ENCODE measurements around the gene POLA1. TPM values are rescaled to one million over a fixed set of nuclear protein-coding genes. Genes with fewer than 3 reads are reported as not detected.
"Not testable (repeated sequence)": the region's sequence is repeated elsewhere in the genome, so short reads cannot be mapped to it uniquely, and the experiment has no call there.

The POLA1 gene
- total and polyA plus RNA-seq, 3 donors from 2014 or later = 5.4 to 15.7 (median 15.0) TPM

DNA sequence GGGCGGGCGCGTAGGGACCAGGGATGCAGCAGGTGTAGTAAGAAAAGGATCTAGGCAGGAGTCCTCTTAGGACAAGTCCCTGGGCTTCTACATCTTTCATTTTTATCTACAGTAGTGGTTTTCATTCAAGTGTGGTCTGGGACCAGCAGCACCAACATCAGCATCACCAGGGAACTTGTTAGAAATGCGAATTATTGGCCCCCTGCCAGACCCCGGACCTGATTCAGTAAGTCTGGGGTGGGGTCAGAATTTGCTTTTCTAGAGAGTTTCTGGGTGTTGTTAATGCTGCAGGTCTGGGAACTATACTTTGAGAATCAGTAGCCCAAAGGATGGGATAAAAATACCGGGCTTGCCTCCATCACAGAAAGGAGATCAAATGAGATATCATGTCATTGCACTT, 45.2 kb upstream of the POLA1 start:
- intact Hi-C loops (cut with DNase I; ENCODE audit: low total_unique reads) = no loop called here
- Histone ChIP-seq H3K27me3 (no peaks in the 10 kb centered on the region), H3K9me3 (no peaks in the 10 kb centered on the region), H3K36me3 (ENCODE audit: low read depth, missing control alignments) (no peaks in the 10 kb centered on the region), H3K4me3 (no peak overlapping the region), H3K27ac (no peak overlapping the region), H3K4me1 (peaks cover 3% of the 10 kb centered on the region)
- no peak for DNase-seq
- no peak for TF ChIP-seq POLR2A (IDR thresholded peaks at IDR 0.05)
- TF ChIP-seq, protein P1, sequence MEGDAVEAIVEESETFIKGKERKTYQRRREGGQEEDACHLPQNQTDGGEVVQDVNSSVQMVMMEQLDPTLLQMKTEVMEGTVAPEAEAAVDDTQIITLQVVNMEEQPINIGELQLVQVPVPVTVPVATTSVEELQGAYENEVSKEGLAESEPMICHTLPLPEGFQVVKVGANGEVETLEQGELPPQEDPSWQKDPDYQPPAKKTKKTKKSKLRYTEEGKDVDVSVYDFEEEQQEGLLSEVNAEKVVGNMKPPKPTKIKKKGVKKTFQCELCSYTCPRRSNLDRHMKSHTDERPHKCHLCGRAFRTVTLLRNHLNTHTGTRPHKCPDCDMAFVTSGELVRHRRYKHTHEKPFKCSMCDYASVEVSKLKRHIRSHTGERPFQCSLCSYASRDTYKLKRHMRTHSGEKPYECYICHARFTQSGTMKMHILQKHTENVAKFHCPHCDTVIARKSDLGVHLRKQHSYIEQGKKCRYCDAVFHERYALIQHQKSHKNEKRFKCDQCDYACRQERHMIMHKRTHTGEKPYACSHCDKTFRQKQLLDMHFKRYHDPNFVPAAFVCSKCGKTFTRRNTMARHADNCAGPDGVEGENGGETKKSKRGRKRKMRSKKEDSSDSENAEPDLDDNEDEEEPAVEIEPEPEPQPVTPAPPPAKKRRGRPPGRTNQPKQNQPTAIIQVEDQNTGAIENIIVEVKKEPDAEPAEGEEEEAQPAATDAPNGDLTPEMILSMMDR (IDR thresholded peaks at IDR 0.05) = no peak
- WGBS, 2 donors = 36 to 81% methylated on average over 2 to 6 of the region's 6 CpGs

DNA sequence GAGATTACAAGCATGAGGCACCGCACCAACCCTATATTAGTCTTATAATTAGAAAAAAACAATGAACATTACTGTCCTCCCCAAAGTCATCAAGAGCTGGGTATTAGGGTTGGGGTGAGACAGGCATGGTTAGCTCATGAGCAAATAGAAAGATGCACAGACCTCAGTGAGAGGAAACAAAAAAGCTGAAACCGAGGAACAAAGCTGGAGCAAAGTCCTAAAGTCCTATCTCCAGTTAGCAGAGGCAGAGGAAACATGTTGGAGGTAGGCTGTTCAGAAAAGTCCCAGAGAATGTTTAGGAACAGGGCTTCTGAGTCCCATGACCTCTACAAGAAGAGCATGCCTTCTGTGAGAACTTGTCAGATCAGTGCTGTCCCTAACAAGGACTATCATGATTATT, 41.9 kb upstream of the POLA1 start:
- intact Hi-C loops (cut with DNase I; ENCODE audit: low total_unique reads) = no loop called here
- Histone ChIP-seq H3K4me1 (no peaks in the 10 kb centered on the region), H3K9me3 (no peaks in the 10 kb centered on the region), H3K27me3 (no peaks in the 10 kb centered on the region), H3K27ac (no peak overlapping the region), H3K4me3 (no peak overlapping the region), H3K36me3 (ENCODE audit: low read depth, missing control alignments) (no peaks in the 10 kb centered on the region)
- WGBS, 2 donors = 94 to 100% methylated on average over 2 of the region's 2 CpGs
- TF ChIP-seq, protein P1 (IDR thresholded peaks at IDR 0.05) = no peak
- no peak for TF ChIP-seq POLR2A (IDR thresholded peaks at IDR 0.05)
- no peak for DNase-seq

DNA sequence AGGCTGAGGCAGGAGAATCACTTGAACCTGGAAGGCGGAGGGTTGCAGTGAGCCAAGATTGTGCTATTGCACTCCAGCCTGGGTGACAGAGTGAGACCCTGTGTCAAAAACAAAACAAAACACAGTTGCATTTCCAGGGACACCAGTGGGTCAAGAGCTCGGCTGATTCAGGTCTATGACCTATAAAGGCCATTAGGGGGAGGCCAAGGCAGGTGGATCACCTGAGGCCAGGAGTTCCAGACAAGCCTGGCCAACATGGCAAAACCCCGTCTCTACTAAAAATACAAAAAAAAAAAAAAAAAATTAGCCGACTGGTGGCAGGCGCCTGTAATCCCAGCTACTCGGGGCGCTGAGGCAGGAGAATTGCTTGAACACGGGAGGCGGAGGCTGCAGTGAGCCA, 38.0 kb upstream of the POLA1 start:
- DNase-seq; H3K36me3 ChIP-seq (ENCODE audit: low read depth, missing control alignments); H3K9me3 ChIP-seq; H3K4me1 ChIP-seq; H3K27me3 ChIP-seq; H3K27ac ChIP-seq; H3K4me3 ChIP-seq; intact Hi-C loops (cut with DNase I; ENCODE audit: low total_unique reads): not testable (repeated sequence)
- 79% methylated on average over 3 to 9 of the region's 9 CpGs for WGBS, 2 donors

DNA sequence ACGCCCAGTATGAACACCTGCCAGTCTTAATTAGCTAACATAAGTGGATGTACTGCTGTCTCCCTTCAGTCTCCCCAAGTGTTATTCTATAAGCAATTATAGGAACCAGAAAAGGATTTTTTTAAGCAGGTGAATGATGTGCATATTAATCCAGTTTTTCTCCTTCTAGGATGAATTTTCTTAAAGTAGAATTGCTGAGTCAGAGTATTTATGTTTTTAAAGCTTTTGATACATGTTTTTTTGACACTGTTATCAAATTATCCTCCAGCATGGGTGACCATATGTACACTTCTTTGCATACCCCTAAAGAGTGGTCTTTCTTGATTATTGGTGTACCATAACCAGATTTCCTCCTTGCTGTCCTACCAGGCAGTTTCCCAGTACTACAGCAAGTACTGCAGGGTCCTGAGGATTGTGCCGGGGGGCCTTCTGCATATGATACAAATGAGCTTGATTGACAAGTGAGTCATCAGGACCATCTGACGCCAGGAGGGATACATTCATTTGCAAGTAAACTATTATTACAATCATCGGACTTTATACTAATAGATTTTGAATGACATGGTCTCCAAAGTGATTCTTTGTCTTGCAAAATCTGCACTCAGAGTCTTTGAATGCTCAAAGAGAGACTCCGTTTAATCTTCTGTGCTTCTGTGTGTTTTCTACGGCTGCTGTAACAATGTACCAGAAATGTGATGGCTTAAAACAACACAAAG, 35.9 kb upstream of the POLA1 start:
- Histone ChIP-seq H3K27me3 (no peaks in the 10 kb centered on the region), H3K27ac (no peak overlapping the region), H3K9me3 (no peaks in the 10 kb centered on the region), H3K36me3 (ENCODE audit: low read depth, missing control alignments) (no peaks in the 10 kb centered on the region), H3K4me1 (no peaks in the 10 kb centered on the region), H3K4me3 (no peak overlapping the region)
- 62 to 69% methylated on average over 5 to 6 of the region's 6 CpGs for WGBS, 2 donors
- TF ChIP-seq, protein P1 (IDR thresholded peaks at IDR 0.05) = no peak
- no peak for TF ChIP-seq POLR2A (IDR thresholded peaks at IDR 0.05)
- DNase-seq = no peak
- intact Hi-C loops (cut with DNase I; ENCODE audit: low total_unique reads) = no loop called here

DNA sequence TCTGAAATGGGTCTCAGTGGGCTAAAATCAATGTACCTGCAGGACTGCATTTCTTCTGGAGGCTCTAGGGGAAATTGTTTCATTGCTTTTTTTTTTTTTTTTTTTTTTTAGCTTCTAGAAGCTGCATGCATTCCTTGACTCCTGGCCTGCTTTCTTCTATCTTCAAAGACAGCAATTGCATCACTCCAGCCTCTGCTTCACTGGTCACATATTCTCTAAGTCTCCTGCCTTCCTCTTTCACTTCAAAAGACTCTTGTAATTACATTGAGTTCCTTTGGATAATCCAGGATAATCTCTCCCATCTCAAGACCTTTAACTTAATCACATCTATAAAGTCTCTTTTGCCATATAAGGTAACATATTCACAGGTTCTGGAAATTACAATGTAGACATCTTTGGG, 35.3 kb upstream of the POLA1 start:
- no peaks in the 10 kb centered on the region for H3K27me3 ChIP-seq
- TF ChIP-seq, protein P1 (IDR thresholded peaks at IDR 0.05) = no peak
- TF ChIP-seq POLR2A (IDR thresholded peaks at IDR 0.05) = no peak
- no peaks in the 10 kb centered on the region for H3K9me3 ChIP-seq
- no peaks in the 10 kb centered on the region for H3K4me1 ChIP-seq
- intact Hi-C loops (cut with DNase I; ENCODE audit: low total_unique reads) = no loop called here
- no peak overlapping the region for H3K4me3 ChIP-seq
- no peak overlapping the region for H3K27ac ChIP-seq
- no peaks in the 10 kb centered on the region for H3K36me3 ChIP-seq (ENCODE audit: low read depth, missing control alignments)
- DNase-seq = no peak

Measured in testis (tissue), 3 donors.